ENCODE data around the gene RPLP1.

Gene RPLP1

GRCh38 chr15:69424748-69425413, 27.7 kb upstream of the RPLP1 start:
- no peak overlapping the region for H3K4me3 ChIP-seq (replicated peaks; ENCODE audit: low read depth, low read length)
- TF ChIP-seq CTCF (IDR thresholded peaks at IDR 0.05; ENCODE audit: insufficient read depth, low read length, poor library complexity, severe bottlenecking), result no peak
- peaks cover 14% of the 10 kb centered on the region for H3K36me3 ChIP-seq (ENCODE audit: control insufficient read depth, insufficient read depth, low read length)
- H3K27me3 ChIP-seq (replicated peaks; ENCODE audit: control insufficient read depth, insufficient read depth, low read length), result no peaks in the 10 kb centered on the region
- no peak for DNase-seq (ENCODE audit: extremely low read depth, insufficient read length)

GRCh38 chr15:69433831-69434230, 18.8 kb upstream of the RPLP1 start:
- H3K27me3 ChIP-seq (replicated peaks; ENCODE audit: control insufficient read depth, insufficient read depth, low read length), result no peaks in the 10 kb centered on the region
- no peak for DNase-seq (ENCODE audit: extremely low read depth, insufficient read length)
- H3K4me3 ChIP-seq (replicated peaks; ENCODE audit: low read depth, low read length), result no peak overlapping the region
- H3K36me3 ChIP-seq (ENCODE audit: control insufficient read depth, insufficient read depth, low read length), result peaks cover 6% of the 10 kb centered on the region
- no peak for TF ChIP-seq CTCF (IDR thresholded peaks at IDR 0.05; ENCODE audit: insufficient read depth, low read length, poor library complexity, severe bottlenecking)

- Histone ChIP-seq H3K36me3 (ENCODE audit: control insufficient read depth, insufficient read depth, low read length) (peaks cover 6% of the 10 kb centered on the region), H3K4me3 (replicated peaks; ENCODE audit: low read depth, low read length) (no peak overlapping the region), H3K27me3 (replicated peaks; ENCODE audit: control insufficient read depth, insufficient read depth, low read length) (no peaks in the 10 kb centered on the region)
- no peak for TF ChIP-seq CTCF (IDR thresholded peaks at IDR 0.05; ENCODE audit: insufficient read depth, low read length, poor library complexity, severe bottlenecking)
- DNase-seq (ENCODE audit: extremely low read depth, insufficient read length), result no peak
These were observed 18.4 kb upstream of the RPLP1 start for GRCh38 chr15:69434238-69434637.

- H3K36me3 ChIP-seq (ENCODE audit: control insufficient read depth, insufficient read depth, low read length), result peaks cover 5% of the 10 kb centered on the region
- TF ChIP-seq CTCF (IDR thresholded peaks at IDR 0.05; ENCODE audit: insufficient read depth, low read length, poor library complexity, severe bottlenecking), result no peak
- no peak for DNase-seq (ENCODE audit: extremely low read depth, insufficient read length)
- no peak overlapping the region for H3K4me3 ChIP-seq (replicated peaks; ENCODE audit: low read depth, low read length)
- no peaks in the 10 kb centered on the region for H3K27me3 ChIP-seq (replicated peaks; ENCODE audit: control insufficient read depth, insufficient read depth, low read length)
These were observed 17.9 kb upstream of the RPLP1 start for GRCh38 chr15:69434679-69435078.

GRCh38 chr15:69435985-69436384, 16.6 kb upstream of the RPLP1 start:
- Histone ChIP-seq H3K27me3 (replicated peaks; ENCODE audit: control insufficient read depth, insufficient read depth, low read length) (no peaks in the 10 kb centered on the region), H3K4me3 (replicated peaks; ENCODE audit: low read depth, low read length) (no peak overlapping the region), H3K36me3 (ENCODE audit: control insufficient read depth, insufficient read depth, low read length) (peaks cover 5% of the 10 kb centered on the region)
- DNase-seq (ENCODE audit: extremely low read depth, insufficient read length), result no peak
- no peak for TF ChIP-seq CTCF (IDR thresholded peaks at IDR 0.05; ENCODE audit: insufficient read depth, low read length, poor library complexity, severe bottlenecking)

- no peak for TF ChIP-seq CTCF (IDR thresholded peaks at IDR 0.05; ENCODE audit: insufficient read depth, low read length, poor library complexity, severe bottlenecking)
These were observed 15.7 kb upstream of the RPLP1 start for GRCh38 chr15:69436951-69437350.

More at GRCh38 chr15:69436951-69437350, 15.7 kb upstream of the RPLP1 start:
- DNase-seq (ENCODE audit: extremely low read depth, insufficient read length), result no peak
- no peaks in the 10 kb centered on the region for H3K27me3 ChIP-seq (replicated peaks; ENCODE audit: control insufficient read depth, insufficient read depth, low read length)
- H3K4me3 ChIP-seq (replicated peaks; ENCODE audit: low read depth, low read length), result no peak overlapping the region
- peaks cover 5% of the 10 kb centered on the region for H3K36me3 ChIP-seq (ENCODE audit: control insufficient read depth, insufficient read depth, low read length)
